Measurements from ENCODE around the gene ORC3.

The ORC3 gene

DNA sequence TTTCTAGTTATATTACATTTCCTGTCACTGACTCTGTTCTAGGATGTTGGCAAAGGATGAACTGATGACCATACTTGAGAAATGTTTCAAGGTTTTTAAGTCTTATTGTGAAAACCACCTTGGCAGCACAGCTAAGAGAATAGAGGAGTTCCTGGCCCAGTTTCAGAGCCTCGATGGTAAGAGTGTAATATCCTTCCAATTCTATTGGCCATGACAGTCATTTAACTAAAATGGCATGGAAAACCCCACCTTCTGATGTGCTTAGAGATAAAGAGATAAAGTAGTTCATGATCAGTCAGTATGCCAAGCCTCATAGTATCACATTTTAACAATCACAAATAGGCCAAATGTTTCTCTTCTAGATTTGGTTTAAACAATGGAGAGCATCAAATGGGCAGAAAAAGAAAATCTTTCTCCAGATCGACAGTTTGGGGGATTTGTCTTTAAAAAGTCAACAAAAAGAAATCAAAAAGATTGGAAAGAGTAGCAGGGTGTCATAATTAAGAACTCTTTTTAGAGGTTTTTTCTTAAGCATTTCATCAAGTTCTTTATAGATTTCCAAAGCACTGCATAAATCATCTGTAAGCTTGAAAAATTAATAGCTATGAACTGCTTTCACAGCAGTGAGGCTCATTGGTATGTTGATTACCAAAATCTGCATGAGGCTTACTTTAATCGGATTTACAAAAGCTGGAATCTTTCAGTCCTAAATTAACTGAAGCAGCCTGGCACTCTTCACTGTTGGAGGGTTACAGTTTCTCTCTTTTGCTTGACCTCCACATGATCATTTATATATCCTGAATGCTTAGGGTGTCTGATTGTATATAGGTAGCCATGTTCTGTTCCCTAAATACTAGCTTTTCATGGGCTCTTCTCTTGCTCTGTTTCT lies 63.4 kb downstream of the ORC3 start:
- TF ChIP-seq, protein P1, sequence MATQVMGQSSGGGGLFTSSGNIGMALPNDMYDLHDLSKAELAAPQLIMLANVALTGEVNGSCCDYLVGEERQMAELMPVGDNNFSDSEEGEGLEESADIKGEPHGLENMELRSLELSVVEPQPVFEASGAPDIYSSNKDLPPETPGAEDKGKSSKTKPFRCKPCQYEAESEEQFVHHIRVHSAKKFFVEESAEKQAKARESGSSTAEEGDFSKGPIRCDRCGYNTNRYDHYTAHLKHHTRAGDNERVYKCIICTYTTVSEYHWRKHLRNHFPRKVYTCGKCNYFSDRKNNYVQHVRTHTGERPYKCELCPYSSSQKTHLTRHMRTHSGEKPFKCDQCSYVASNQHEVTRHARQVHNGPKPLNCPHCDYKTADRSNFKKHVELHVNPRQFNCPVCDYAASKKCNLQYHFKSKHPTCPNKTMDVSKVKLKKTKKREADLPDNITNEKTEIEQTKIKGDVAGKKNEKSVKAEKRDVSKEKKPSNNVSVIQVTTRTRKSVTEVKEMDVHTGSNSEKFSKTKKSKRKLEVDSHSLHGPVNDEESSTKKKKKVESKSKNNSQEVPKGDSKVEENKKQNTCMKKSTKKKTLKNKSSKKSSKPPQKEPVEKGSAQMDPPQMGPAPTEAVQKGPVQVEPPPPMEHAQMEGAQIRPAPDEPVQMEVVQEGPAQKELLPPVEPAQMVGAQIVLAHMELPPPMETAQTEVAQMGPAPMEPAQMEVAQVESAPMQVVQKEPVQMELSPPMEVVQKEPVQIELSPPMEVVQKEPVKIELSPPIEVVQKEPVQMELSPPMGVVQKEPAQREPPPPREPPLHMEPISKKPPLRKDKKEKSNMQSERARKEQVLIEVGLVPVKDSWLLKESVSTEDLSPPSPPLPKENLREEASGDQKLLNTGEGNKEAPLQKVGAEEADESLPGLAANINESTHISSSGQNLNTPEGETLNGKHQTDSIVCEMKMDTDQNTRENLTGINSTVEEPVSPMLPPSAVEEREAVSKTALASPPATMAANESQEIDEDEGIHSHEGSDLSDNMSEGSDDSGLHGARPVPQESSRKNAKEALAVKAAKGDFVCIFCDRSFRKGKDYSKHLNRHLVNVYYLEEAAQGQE (IDR thresholded peaks at IDR 0.05; ENCODE audit: insufficient read depth in 1 of 2, low read depth in 2 of 2, low read length in 2 of 2): no peak
- no peak for TF ChIP-seq FOXP2 (optimal IDR thresholded peaks at IDR 0.05; ENCODE audit: borderline replicate concordance, extremely low read depth, extremely low read length, insufficient read depth)
- no peak for TF ChIP-seq TAF1 (IDR thresholded peaks at IDR 0.05; ENCODE audit: borderline replicate concordance, insufficient read depth, low read length)
- TF ChIP-seq SIN3A (IDR thresholded peaks at IDR 0.05; ENCODE audit: borderline replicate concordance, insufficient read depth, low read length): no peak
- no peak for TF ChIP-seq POLR2AphosphoS5 (IDR thresholded peaks at IDR 0.05; ENCODE audit: low read depth, low read length)

DNA sequence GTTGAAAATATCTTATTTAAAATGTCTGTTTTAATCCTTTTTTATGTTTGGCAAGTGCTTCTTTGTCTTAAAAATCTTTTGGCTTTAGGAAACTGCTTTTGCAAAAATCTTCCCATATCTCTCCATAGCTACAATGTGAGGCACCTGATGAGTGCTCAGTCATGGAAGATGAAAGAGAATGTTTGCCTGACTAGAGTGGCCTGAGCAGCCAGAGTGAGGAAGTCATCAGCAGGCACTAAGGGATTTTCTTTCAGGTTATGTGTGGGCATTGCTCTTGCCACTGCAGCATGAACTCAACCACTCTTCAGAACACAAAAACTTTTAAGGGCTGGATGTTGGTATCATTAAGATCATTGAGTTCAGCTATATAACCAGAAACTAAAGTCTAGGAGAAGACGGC lies 64.2 kb downstream of the ORC3 start:
- TF ChIP-seq POLR2AphosphoS5 (IDR thresholded peaks at IDR 0.05; ENCODE audit: low read depth, low read length) (no peak), FOXP2 (optimal IDR thresholded peaks at IDR 0.05; ENCODE audit: borderline replicate concordance, extremely low read depth, extremely low read length, insufficient read depth) (no peak), TAF1 (IDR thresholded peaks at IDR 0.05; ENCODE audit: borderline replicate concordance, insufficient read depth, low read length) (no peak), SIN3A (IDR thresholded peaks at IDR 0.05; ENCODE audit: borderline replicate concordance, insufficient read depth, low read length) (no peak)
- TF ChIP-seq, protein P1 (IDR thresholded peaks at IDR 0.05; ENCODE audit: insufficient read depth in 1 of 2, low read depth in 2 of 2, low read length in 2 of 2): no peak

DNA sequence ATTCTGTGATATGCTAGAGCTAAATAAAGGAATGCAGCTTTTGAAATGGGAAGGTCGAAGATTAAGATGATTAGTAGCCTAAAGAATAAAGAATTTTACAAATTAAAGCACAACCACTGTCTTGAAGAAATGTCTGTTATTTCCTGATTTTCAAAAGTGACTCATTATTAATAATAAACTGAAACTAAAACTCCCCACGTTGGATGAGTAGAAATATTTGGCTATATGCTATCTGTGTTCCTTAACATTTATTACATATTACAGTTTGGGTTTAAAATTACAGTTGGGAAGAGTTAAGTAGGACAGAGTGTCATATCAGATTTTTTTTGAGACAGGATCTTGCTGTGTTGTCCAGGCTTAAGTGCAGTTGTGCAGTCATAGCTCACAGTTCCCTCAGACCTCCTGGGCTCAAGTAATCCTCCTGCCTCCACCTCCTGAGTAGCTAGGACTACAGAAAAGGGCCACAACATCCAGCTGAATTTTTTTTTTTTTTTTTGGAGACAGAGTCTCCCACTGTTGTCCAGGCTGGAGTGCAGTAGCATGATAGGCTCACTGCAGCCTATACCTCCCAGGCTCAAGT lies 65.0 kb downstream of the ORC3 start:
- TF ChIP-seq SIN3A (IDR thresholded peaks at IDR 0.05; ENCODE audit: borderline replicate concordance, insufficient read depth, low read length): no peak
- TF ChIP-seq POLR2AphosphoS5 (IDR thresholded peaks at IDR 0.05; ENCODE audit: low read depth, low read length): no peak
- TF ChIP-seq, protein P1 (IDR thresholded peaks at IDR 0.05; ENCODE audit: insufficient read depth in 1 of 2, low read depth in 2 of 2, low read length in 2 of 2): no peak
- TF ChIP-seq TAF1 (IDR thresholded peaks at IDR 0.05; ENCODE audit: borderline replicate concordance, insufficient read depth, low read length): no peak
- no peak for TF ChIP-seq FOXP2 (optimal IDR thresholded peaks at IDR 0.05; ENCODE audit: borderline replicate concordance, extremely low read depth, extremely low read length, insufficient read depth)

DNA sequence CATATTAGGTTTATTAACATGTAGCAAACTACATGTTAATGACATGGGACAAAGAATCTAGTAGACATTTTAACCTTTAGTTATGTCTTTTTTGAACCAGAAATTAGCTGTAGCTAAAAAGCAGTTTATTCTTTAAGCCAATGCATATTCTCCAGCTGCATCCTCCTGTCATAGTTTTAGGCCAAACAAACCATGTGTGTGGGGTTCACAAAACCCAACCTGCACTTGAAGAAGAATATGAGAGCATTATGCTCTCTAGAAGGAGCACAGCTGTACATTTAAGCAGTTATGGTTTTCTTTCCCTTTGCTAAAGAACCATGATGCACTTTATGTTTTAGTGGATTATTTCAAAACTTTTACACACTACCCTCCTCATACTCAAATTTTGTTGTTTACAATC lies 65.9 kb downstream of the ORC3 start:
- TF ChIP-seq TAF1 (IDR thresholded peaks at IDR 0.05; ENCODE audit: borderline replicate concordance, insufficient read depth, low read length) (no peak), FOXP2 (optimal IDR thresholded peaks at IDR 0.05; ENCODE audit: borderline replicate concordance, extremely low read depth, extremely low read length, insufficient read depth) (no peak), SIN3A (IDR thresholded peaks at IDR 0.05; ENCODE audit: borderline replicate concordance, insufficient read depth, low read length) (no peak), POLR2AphosphoS5 (IDR thresholded peaks at IDR 0.05; ENCODE audit: low read depth, low read length) (no peak)
- TF ChIP-seq, protein P1 (IDR thresholded peaks at IDR 0.05; ENCODE audit: insufficient read depth in 1 of 2, low read depth in 2 of 2, low read length in 2 of 2): no peak
